AG20443 (cell line): Measurements from ENCODE around the gene CAD.
A peak's percentile ranks its signal among the peaks of the same experiment; 100 is the strongest.

Experiments
- DNase-seq: peaks from one replicate; pipeline ENCODE4 v3.0.0; 2012; ENCODE audit warnings: low spot score, mixed read lengths

The CAD gene

GRCh38 chr2:27225526-27225925, 8.4 kb downstream of the CAD start:
- DNase-seq = no peak

- no peak for DNase-seq
Observed at GRCh38 chr2:27227501-27227900, 10.3 kb downstream of the CAD start.

- DNase-seq = no peak
Observed at GRCh38 chr2:27231921-27232320, 14.8 kb downstream of the CAD start.

- DNase-seq = no peak
Observed at GRCh38 chr2:27233341-27233740, 16.2 kb downstream of the CAD start.

- DNase-seq = no peak
Observed at GRCh38 chr2:27236136-27236535, 19.0 kb downstream of the CAD start.

GRCh38 chr2:27236626-27237025, 19.5 kb downstream of the CAD start:
- no peak for DNase-seq

- no peak for DNase-seq
Observed at GRCh38 chr2:27237341-27237945, 20.3 kb downstream of the CAD start.

- no peak for DNase-seq
Observed at GRCh38 chr2:27238976-27239375, 21.8 kb downstream of the CAD start.

GRCh38 chr2:27240406-27240805, 23.2 kb downstream of the CAD start:
- no peak for DNase-seq

GRCh38 chr2:27241761-27242613, 24.8 kb downstream of the CAD start:
- DNase-seq = no peak

- no peak for DNase-seq
Observed at GRCh38 chr2:27242614-27242951, 25.4 kb downstream of the CAD start.

- DNase-seq = no peak
Observed at GRCh38 chr2:27243391-27244130, 26.4 kb downstream of the CAD start.

GRCh38 chr2:27245116-27245515, 27.9 kb downstream of the CAD start:
- no peak for DNase-seq

GRCh38 chr2:27245626-27246025, 28.5 kb downstream of the CAD start:
- no peak for DNase-seq

- DNase-seq = no peak
Observed at GRCh38 chr2:27247893-27248292, 30.7 kb downstream of the CAD start.

- no peak for DNase-seq
Observed at GRCh38 chr2:27249159-27249890, 32.2 kb downstream of the CAD start.

- peak; percentile 85 for DNase-seq
Observed at GRCh38 chr2:27249891-27250651, 32.9 kb downstream of the CAD start.

GRCh38 chr2:27250652-27251379, 33.6 kb downstream of the CAD start:
- no peak for DNase-seq

- no peak for DNase-seq
Observed at GRCh38 chr2:27251766-27252165, 34.6 kb downstream of the CAD start.

- no peak for DNase-seq
Observed at GRCh38 chr2:27255187-27255586, 38.0 kb downstream of the CAD start.

- DNase-seq = peak; percentile 59
Observed at GRCh38 chr2:27255660-27256059, 38.5 kb downstream of the CAD start.
